Measurements from ENCODE around the gene ZNF423.

DNA sequence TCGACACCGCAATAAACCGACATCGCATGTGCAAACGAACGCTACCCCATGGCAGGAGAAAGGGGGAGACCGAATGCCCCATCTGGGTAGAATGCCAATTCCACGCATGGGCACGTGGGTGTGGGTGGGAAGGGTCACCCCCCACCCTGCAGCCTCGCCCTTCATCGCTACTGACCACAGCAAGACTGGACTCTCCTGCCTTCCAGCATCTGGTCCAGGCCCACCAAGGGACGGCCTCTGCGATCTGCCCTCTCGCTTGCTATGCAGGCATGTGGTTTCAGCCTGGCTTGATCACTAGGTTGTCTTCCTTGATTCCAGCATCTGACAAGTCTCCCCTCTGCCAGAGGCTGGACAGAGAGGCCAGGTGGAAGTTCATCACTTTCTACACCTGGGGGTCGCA lies 323.0 kb downstream of the ZNF423 start:
- TF ChIP-seq POLR2A (IDR thresholded peaks at IDR 0.05), result no peak
- TF ChIP-seq, protein P1, sequence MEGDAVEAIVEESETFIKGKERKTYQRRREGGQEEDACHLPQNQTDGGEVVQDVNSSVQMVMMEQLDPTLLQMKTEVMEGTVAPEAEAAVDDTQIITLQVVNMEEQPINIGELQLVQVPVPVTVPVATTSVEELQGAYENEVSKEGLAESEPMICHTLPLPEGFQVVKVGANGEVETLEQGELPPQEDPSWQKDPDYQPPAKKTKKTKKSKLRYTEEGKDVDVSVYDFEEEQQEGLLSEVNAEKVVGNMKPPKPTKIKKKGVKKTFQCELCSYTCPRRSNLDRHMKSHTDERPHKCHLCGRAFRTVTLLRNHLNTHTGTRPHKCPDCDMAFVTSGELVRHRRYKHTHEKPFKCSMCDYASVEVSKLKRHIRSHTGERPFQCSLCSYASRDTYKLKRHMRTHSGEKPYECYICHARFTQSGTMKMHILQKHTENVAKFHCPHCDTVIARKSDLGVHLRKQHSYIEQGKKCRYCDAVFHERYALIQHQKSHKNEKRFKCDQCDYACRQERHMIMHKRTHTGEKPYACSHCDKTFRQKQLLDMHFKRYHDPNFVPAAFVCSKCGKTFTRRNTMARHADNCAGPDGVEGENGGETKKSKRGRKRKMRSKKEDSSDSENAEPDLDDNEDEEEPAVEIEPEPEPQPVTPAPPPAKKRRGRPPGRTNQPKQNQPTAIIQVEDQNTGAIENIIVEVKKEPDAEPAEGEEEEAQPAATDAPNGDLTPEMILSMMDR (IDR thresholded peaks at IDR 0.05), result no peak

Data from lower leg skin (tissue), 3 donors.